ENCODE results near the gene GLTPD2. TPM values are rescaled to one million over a fixed set of nuclear protein-coding genes. Genes with fewer than 3 reads are reported as not detected.

Gene GLTPD2
- total and polyA plus RNA-seq, 2 experiments from 2014 or later, result 0.47 to 1.3 TPM

- H3K27ac Mint-ChIP-seq, result no peak overlapping the region
- DNase-seq (ENCODE audit: low spot score) (no peak), ATAC-seq (no peak)
- TF ChIP-seq NANOG (IDR thresholded peaks at IDR 0.05; ENCODE audit: borderline replicate concordance), result no peak
- Histone ChIP-seq H3K9me2 (ENCODE audit: insufficient read depth) (no peaks in the 10 kb centered on the region), H3K27me3 (ENCODE audit: insufficient read depth) (no peaks in the 10 kb centered on the region), H3K27ac (ENCODE audit: low read depth) (no peak overlapping the region), H3K79me2 (replicated peaks; ENCODE audit: insufficient read depth) (no peaks in the 10 kb centered on the region), H3K4me1 (ENCODE audit: insufficient read depth) (no peaks in the 10 kb centered on the region), H3K4me3 (no peak overlapping the region), H3K4me2 (no peak overlapping the region), H4K20me1 (replicated peaks; ENCODE audit: insufficient read depth) (no peaks in the 10 kb centered on the region), H3F3A (replicated peaks; ENCODE audit: low read depth) (0 out of 2 replicates have a peak, but pooled peaks cover 2% of the 10 kb centered on the region), H2AFZ (no peak overlapping the region), H3K36me3 (ENCODE audit: insufficient read depth) (no peaks in the 10 kb centered on the region)
- no peaks in the 10 kb centered on the region for H3K9me3 Mint-ChIP-seq
- peaks cover 3% of the 10 kb centered on the region for H3K27me3 Mint-ChIP-seq (ENCODE audit: insufficient read depth, low read depth, poor library complexity)
- no peaks in the 10 kb centered on the region for H3K36me3 Mint-ChIP-seq (ENCODE audit: low read depth)
- no peak overlapping the region for H3K4me3 Mint-ChIP-seq
- H3K4me1 Mint-ChIP-seq, result no peaks in the 10 kb centered on the region
Measured at GRCh38 chr17:4766723-4767122, 22.0 kb upstream of the GLTPD2 start.

DNA sequence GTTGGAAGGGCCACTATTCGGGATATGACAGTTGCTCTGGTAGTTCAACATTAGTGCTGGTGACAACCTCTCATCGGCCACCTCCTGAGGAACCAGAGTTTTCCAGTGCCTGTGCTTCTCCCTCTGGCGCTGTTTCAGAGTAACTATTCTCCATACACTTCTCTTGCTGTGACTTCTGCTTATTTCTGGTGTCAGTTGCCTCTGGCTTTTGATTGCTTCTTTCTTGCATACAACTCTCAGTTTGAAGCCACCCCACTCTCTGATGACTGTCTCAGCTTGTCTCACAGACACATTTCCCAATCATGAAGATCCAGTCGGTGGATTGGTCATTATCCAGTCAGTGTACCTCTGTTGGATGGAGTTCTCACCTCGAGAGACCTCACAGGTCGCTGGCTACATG lies 20.5 kb upstream of the GLTPD2 start:
- Histone ChIP-seq H3K4me2 (no peak overlapping the region), H3K79me2 (replicated peaks; ENCODE audit: insufficient read depth) (no peaks in the 10 kb centered on the region), H3K36me3 (ENCODE audit: insufficient read depth) (no peaks in the 10 kb centered on the region), H2AFZ (no peak overlapping the region), H3F3A (replicated peaks; ENCODE audit: low read depth) (0 out of 2 replicates have a peak, but pooled peaks cover 2% of the 10 kb centered on the region), H3K9me2 (ENCODE audit: insufficient read depth) (no peaks in the 10 kb centered on the region), H3K4me1 (ENCODE audit: insufficient read depth) (no peaks in the 10 kb centered on the region), H3K27ac (ENCODE audit: low read depth) (no peak overlapping the region), H3K4me3 (no peak overlapping the region), H4K20me1 (replicated peaks; ENCODE audit: insufficient read depth) (no peaks in the 10 kb centered on the region), H3K27me3 (ENCODE audit: insufficient read depth) (no peaks in the 10 kb centered on the region)
- DNase-seq (ENCODE audit: low spot score), result no peak
- Mint-ChIP-seq H3K4me3 (no peak overlapping the region), H3K36me3 (ENCODE audit: low read depth) (no peaks in the 10 kb centered on the region), H3K27me3 (ENCODE audit: insufficient read depth, low read depth, poor library complexity) (peaks cover 6% of the 10 kb centered on the region), H3K9me3 (no peaks in the 10 kb centered on the region), H3K27ac (no peak overlapping the region), H3K4me1 (no peaks in the 10 kb centered on the region)
- TF ChIP-seq STAT1 (IDR thresholded peaks at IDR 0.05; ENCODE audit: unreplicated experiment) (no peak), CREB1 (CRISPR knock-in tag; IDR thresholded peaks at IDR 0.05; ENCODE audit: low read depth) (no peak), EZH2 (IDR thresholded peaks at IDR 0.05; ENCODE audit: low read depth, unreplicated experiment) (no peak), ZNF114 (CRISPR knock-in tag; IDR thresholded peaks at IDR 0.05) (no peak), JUNB (IDR thresholded peaks at IDR 0.05; ENCODE audit: unreplicated experiment) (no peak)
- TF ChIP-seq, protein P1, sequence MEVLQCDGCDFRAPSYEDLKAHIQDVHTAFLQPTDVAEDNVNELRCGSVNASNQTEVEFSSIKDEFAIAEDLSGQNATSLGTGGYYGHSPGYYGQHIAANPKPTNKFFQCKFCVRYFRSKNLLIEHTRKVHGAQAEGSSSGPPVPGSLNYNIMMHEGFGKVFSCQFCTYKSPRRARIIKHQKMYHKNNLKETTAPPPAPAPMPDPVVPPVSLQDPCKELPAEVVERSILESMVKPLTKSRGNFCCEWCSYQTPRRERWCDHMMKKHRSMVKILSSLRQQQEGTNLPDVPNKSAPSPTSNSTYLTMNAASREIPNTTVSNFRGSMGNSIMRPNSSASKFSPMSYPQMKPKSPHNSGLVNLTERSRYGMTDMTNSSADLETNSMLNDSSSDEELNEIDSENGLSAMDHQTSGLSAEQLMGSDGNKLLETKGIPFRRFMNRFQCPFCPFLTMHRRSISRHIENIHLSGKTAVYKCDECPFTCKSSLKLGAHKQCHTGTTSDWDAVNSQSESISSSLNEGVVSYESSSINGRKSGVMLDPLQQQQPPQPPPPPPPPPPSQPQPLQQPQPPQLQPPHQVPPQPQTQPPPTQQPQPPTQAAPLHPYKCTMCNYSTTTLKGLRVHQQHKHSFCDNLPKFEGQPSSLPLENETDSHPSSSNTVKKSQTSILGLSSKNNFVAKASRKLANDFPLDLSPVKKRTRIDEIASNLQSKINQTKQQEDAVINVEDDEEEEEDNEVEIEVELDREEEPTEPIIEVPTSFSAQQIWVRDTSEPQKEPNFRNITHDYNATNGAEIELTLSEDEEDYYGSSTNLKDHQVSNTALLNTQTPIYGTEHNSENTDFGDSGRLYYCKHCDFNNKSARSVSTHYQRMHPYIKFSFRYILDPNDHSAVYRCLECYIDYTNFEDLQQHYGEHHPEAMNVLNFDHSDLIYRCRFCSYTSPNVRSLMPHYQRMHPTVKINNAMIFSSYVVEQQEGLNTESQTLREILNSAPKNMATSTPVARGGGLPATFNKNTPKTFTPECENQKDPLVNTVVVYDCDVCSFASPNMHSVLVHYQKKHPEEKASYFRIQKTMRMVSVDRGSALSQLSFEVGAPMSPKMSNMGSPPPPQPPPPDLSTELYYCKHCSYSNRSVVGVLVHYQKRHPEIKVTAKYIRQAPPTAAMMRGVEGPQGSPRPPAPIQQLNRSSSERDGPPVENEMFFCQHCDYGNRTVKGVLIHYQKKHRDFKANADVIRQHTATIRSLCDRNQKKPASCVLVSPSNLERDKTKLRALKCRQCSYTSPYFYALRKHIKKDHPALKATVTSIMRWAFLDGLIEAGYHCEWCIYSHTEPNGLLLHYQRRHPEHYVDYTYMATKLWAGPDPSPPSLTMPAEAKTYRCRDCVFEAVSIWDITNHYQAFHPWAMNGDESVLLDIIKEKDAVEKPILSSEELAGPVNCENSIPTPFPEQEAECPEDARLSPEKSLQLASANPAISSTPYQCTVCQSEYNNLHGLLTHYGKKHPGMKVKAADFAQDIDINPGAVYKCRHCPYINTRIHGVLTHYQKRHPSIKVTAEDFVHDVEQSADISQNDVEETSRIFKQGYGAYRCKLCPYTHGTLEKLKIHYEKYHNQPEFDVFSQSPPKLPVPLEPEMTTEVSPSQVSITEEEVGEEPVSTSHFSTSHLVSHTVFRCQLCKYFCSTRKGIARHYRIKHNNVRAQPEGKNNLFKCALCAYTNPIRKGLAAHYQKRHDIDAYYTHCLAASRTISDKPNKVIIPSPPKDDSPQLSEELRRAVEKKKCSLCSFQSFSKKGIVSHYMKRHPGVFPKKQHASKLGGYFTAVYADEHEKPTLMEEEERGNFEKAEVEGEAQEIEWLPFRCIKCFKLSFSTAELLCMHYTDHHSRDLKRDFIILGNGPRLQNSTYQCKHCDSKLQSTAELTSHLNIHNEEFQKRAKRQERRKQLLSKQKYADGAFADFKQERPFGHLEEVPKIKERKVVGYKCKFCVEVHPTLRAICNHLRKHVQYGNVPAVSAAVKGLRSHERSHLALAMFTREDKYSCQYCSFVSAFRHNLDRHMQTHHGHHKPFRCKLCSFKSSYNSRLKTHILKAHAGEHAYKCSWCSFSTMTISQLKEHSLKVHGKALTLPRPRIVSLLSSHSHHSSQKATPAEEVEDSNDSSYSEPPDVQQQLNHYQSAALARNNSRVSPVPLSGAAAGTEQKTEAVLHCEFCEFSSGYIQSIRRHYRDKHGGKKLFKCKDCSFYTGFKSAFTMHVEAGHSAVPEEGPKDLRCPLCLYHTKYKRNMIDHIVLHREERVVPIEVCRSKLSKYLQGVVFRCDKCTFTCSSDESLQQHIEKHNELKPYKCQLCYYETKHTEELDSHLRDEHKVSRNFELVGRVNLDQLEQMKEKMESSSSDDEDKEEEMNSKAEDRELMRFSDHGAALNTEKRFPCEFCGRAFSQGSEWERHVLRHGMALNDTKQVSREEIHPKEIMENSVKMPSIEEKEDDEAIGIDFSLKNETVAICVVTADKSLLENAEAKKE (CRISPR knock-in tag; IDR thresholded peaks at IDR 0.05), result no peak
- TF ChIP-seq, protein P2, sequence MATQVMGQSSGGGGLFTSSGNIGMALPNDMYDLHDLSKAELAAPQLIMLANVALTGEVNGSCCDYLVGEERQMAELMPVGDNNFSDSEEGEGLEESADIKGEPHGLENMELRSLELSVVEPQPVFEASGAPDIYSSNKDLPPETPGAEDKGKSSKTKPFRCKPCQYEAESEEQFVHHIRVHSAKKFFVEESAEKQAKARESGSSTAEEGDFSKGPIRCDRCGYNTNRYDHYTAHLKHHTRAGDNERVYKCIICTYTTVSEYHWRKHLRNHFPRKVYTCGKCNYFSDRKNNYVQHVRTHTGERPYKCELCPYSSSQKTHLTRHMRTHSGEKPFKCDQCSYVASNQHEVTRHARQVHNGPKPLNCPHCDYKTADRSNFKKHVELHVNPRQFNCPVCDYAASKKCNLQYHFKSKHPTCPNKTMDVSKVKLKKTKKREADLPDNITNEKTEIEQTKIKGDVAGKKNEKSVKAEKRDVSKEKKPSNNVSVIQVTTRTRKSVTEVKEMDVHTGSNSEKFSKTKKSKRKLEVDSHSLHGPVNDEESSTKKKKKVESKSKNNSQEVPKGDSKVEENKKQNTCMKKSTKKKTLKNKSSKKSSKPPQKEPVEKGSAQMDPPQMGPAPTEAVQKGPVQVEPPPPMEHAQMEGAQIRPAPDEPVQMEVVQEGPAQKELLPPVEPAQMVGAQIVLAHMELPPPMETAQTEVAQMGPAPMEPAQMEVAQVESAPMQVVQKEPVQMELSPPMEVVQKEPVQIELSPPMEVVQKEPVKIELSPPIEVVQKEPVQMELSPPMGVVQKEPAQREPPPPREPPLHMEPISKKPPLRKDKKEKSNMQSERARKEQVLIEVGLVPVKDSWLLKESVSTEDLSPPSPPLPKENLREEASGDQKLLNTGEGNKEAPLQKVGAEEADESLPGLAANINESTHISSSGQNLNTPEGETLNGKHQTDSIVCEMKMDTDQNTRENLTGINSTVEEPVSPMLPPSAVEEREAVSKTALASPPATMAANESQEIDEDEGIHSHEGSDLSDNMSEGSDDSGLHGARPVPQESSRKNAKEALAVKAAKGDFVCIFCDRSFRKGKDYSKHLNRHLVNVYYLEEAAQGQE (IDR thresholded peaks at IDR 0.05; ENCODE audit: unreplicated experiment), result no peak
- TF ChIP-seq, protein P3, sequence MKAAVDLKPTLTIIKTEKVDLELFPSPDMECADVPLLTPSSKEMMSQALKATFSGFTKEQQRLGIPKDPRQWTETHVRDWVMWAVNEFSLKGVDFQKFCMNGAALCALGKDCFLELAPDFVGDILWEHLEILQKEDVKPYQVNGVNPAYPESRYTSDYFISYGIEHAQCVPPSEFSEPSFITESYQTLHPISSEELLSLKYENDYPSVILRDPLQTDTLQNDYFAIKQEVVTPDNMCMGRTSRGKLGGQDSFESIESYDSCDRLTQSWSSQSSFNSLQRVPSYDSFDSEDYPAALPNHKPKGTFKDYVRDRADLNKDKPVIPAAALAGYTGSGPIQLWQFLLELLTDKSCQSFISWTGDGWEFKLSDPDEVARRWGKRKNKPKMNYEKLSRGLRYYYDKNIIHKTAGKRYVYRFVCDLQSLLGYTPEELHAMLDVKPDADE (IDR thresholded peaks at IDR 0.05), result no peak
- ATAC-seq, result no peak

Data from GM23338 (cell line).